Activated CD8-positive, alpha-beta memory T cell treated with anti-CD3 and anti-CD28 coated beads, Interleukin-2, amount 50 U/mL, for 1 hour (primary cell): ENCODE results near the gene ENPP6.
"Not testable (repeated sequence)": the region's sequence is repeated elsewhere in the genome, so short reads cannot be mapped to it uniquely, and the experiment has no call there.

Experiments used
- DNase-seq: peaks from one replicate; pipeline ENCODE4 v3.0.0-alpha.2; 2020; ENCODE audit errors: extremely low read depth

The ENPP6 gene

GRCh38 chr4:184235526-184235925, 17.9 kb upstream of the ENPP6 start:
- DNase-seq: no peak

- no peak for DNase-seq
Observed at GRCh38 chr4:184234155-184234554, 16.5 kb upstream of the ENPP6 start.

- no peak for DNase-seq
Observed at GRCh38 chr4:184232975-184233374, 15.3 kb upstream of the ENPP6 start.

- no peak for DNase-seq
Observed at GRCh38 chr4:184232202-184232601, 14.5 kb upstream of the ENPP6 start.

GRCh38 chr4:184231573-184231972, 13.9 kb upstream of the ENPP6 start:
- DNase-seq: no peak

- no peak for DNase-seq
Observed at GRCh38 chr4:184228056-184228705, 10.5 kb upstream of the ENPP6 start.

GRCh38 chr4:184216515-184216914, 1.2 kb downstream of the ENPP6 start:
- no peak for DNase-seq

GRCh38 chr4:184215709-184216328, 1.9 kb downstream of the ENPP6 start:
- DNase-seq: no peak

- no peak for DNase-seq
Observed at GRCh38 chr4:184214931-184215330, 2.7 kb downstream of the ENPP6 start.

GRCh38 chr4:184207734-184208607, 9.7 kb downstream of the ENPP6 start:
- DNase-seq: not testable (repeated sequence)

GRCh38 chr4:184205243-184205642, 12.4 kb downstream of the ENPP6 start:
- no peak for DNase-seq

- no peak for DNase-seq
Observed at GRCh38 chr4:184203300-184203699, 14.4 kb downstream of the ENPP6 start.

GRCh38 chr4:184201179-184201578, 16.5 kb downstream of the ENPP6 start:
- DNase-seq: no peak

- DNase-seq: no peak
Observed at GRCh38 chr4:184200296-184200695, 17.4 kb downstream of the ENPP6 start.

GRCh38 chr4:184199780-184200179, 17.9 kb downstream of the ENPP6 start:
- DNase-seq: no peak

GRCh38 chr4:184198190-184198589, 19.5 kb downstream of the ENPP6 start:
- DNase-seq: no peak

GRCh38 chr4:184197536-184198082, 20.1 kb downstream of the ENPP6 start:
- DNase-seq: no peak

GRCh38 chr4:184196730-184197385, 20.8 kb downstream of the ENPP6 start:
- no peak for DNase-seq

GRCh38 chr4:184193556-184194525, 23.8 kb downstream of the ENPP6 start:
- no peak for DNase-seq

- no peak for DNase-seq
Observed at GRCh38 chr4:184192933-184193332, 24.7 kb downstream of the ENPP6 start.

- DNase-seq: no peak
Observed at GRCh38 chr4:184191267-184191666, 26.4 kb downstream of the ENPP6 start.
